Measurements from ENCODE around the gene FLYWCH1. TPM values are rescaled to one million over a fixed set of nuclear protein-coding genes. Genes with fewer than 3 reads are reported as not detected.
"Not testable (repeated sequence)": the region's sequence is repeated elsewhere in the genome, so short reads cannot be mapped to it uniquely, and the experiment has no call there.

The FLYWCH1 gene
- total RNA-seq, 2 donors from 2014 or later: 41.4 to 97.1 TPM

DNA sequence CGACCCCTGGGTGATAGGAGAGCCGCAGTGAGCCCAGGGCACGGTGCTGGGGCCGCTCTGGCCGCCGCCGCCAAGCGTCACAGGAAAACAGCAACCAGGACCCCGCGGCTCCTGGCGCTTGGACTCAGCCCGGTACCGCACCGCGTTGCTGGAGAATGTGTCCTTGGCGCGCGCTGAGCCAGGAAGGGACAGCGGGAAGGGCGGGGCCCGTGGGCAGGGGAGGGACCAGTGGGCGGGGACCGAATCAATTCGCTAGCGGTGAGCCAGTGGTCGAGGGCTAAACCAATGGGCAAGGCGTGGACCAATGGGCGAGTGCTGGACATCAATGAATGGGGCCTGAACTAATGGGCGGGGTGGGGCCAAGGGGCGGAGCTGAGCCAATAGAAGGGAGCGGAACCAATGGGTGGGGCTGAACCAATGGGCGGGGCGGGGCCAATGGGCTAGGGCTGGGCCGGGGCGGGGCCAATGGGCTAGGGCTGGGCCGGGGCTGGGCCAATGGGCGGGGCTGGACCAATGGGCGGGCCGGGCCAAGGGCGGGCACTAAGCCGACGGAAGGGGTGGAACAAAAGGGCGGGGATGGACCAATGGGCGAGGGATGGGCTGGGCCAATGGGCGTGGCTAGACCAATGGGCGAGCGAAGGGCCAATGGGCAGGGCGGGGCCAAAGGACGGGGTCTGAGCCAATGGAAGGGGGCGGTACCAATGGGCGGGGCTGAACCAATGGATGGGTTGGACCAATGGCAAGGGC, 6.3 kb upstream of the FLYWCH1 start:
- peak; percentile 86 for ATAC-seq
- H3K27me3 Mint-ChIP-seq: no peaks in the 10 kb centered on the region

DNA sequence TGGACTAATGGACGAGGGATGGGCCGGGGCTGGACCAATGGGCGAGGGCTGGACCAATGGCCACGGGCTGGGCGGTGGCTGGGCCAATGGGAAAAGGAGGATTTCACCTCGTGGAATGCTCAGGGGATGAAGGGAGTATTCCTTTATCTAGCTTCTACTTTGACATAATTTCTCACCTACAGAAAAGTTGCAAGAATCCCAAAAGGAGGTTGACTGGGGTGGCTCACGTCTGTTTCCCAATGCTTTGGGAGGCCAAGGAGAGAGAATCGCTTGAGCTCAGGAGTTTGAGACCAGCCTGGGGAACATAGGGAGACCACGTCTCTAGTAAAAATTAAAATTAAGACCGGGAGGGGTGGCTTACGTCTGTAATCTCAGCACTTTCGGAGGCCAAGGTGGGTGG, 5.7 kb upstream of the FLYWCH1 start:
- ATAC-seq (no peak), DNase-seq (no peak)
- Mint-ChIP-seq H3K4me1 (peaks cover 22% of the 10 kb centered on the region), H3K27me3 (no peaks in the 10 kb centered on the region), H3K4me3 (peak overlapping the region; percentile 97), H3K27ac (peak overlapping the region; percentile 63), H3K36me3 (ENCODE audit: low read depth) (no peaks in the 10 kb centered on the region)
- H3K9me3 ChIP-seq (ENCODE audit: control insufficient read depth, low read length, poor library complexity, severe bottlenecking): no peaks in the 10 kb centered on the region

More for the DNA sequence above, 6.3 kb upstream of the FLYWCH1 start:
- DNase-seq: peak; percentile 86 to 89 (median 88)
- Mint-ChIP-seq H3K4me1 (peaks cover 23% of the 10 kb centered on the region), H3K4me3 (peak overlapping the region; percentile 97), H3K36me3 (ENCODE audit: low read depth) (no peaks in the 10 kb centered on the region), H3K27ac (peak overlapping the region; percentile 63)
- H3K9me3 ChIP-seq (ENCODE audit: control insufficient read depth, low read length, poor library complexity, severe bottlenecking): no peaks in the 10 kb centered on the region

DNA sequence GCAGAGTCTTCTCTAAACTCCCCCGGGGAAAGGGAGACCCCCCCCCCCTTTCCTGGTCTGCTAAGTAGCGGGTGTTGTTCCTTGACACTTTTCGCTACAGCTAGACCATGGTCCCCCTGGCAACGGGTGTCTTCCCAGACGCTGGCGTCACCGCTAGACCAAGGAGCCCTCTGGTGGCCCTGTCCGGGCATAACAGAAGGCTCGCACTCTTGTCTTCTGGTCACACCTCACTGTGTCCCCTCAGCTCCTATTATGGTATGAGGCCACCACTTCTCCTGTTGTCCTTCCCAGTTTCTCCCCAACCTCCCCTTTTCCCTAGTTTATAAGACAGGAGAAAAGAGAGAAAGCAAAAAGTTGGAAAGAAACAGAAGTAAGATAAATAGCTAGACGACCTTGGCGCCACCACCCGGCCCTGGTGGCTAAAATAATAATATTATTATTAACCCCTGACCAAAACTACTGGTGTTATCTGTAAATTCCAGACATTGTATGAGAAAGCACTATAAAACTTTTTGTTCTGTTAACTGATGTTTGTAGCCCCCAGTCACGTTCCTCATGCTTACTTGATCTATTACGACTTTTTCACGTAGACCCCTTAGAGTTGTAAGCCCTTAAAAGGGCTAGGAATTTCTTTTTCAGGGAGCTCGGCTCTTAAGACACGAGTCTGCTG, 4.5 kb upstream of the FLYWCH1 start:
- H3K27me3 Mint-ChIP-seq; H3K4me3 Mint-ChIP-seq; ATAC-seq; H3K9me3 ChIP-seq (ENCODE audit: control insufficient read depth, low read length, poor library complexity, severe bottlenecking); H3K36me3 Mint-ChIP-seq (ENCODE audit: low read depth): not testable (repeated sequence)
- Mint-ChIP-seq H3K4me1 (peaks cover 26% of the 10 kb centered on the region), H3K27ac (peak overlapping the region; percentile 63)
- peak in 2 of 3 donors; percentile 39 to 43 for DNase-seq

DNA sequence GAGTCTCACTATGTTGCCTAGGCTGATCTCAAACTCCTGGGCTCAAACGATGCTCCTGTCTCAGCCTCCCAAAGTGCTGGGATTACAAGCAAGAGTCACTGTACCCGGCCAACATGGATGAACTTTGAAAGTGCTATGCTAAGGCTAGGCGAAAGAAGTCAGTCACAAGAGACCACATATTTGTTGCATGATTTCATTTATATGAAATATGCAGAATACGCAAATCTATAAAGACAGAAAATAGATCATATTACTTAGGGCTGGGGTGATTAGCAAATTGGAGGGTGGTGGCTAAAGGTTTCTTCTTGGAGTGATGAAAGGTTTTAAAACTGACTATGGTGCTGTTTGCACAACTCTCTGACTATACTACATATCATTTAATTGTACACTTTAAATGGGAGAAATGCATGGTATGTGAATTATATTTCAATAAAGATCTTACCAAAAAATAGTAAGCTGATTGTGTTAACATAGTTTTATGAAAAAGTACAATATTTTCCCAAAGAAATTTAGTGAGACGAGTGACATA, 1.2 kb upstream of the FLYWCH1 start:
- H3K36me3 Mint-ChIP-seq (ENCODE audit: low read depth): no peaks in the 10 kb centered on the region
- H3K9me3 ChIP-seq (ENCODE audit: control insufficient read depth, low read length, poor library complexity, severe bottlenecking): no peaks in the 10 kb centered on the region
- H3K27ac Mint-ChIP-seq: no peak overlapping the region
- DNase-seq (no peak), ATAC-seq (no peak)
- H3K4me3 Mint-ChIP-seq: peak overlapping the region; percentile 90
- peaks cover 32% of the 10 kb centered on the region for H3K4me1 Mint-ChIP-seq
- H3K27me3 Mint-ChIP-seq: no peaks in the 10 kb centered on the region

DNA sequence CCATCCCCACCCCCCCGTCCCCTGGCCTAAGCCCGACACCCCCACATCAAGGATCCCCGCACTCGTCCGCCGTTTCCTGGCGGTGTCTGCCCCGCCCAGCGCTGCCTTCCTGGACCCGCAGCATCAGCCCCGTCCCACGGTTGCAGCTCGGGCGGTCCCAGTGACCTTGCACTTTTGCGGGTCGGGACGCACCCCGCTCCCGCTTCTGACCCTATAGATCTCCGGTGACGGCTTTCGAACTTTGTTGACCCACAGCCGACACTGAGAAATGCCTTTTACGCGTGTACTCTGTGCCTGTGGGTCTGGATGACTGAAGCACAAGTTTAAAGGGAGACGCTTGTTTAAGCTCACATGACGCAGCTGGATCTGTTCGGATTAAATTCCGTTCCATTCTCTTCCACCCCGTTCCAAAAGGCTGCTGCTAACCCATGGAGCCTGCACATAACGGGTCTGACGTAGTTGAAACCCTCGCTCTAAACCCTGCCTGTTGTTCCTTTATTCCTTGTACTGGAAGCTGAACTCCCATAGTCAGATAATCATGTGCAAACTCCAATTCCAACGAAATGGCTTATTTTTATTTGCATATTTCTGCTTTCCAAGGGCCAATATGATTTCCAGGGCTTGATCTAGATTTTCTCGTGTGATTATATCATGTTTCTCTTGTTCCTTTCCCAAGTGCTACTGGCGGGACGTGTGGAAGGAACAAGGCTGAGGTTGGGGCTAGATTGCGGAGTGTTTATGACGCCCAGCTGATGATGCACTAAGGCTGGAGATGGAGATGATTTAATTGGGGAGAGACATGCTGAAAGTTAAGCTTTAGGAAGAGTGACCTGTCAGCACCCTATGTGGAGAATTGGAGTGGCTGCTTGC, 834 bp downstream of the FLYWCH1 start:
- no peaks in the 10 kb centered on the region for H3K9me3 ChIP-seq (ENCODE audit: control insufficient read depth, low read length, poor library complexity, severe bottlenecking)
- no peaks in the 10 kb centered on the region for H3K27me3 Mint-ChIP-seq
- ATAC-seq: peak; percentile 14

DNA sequence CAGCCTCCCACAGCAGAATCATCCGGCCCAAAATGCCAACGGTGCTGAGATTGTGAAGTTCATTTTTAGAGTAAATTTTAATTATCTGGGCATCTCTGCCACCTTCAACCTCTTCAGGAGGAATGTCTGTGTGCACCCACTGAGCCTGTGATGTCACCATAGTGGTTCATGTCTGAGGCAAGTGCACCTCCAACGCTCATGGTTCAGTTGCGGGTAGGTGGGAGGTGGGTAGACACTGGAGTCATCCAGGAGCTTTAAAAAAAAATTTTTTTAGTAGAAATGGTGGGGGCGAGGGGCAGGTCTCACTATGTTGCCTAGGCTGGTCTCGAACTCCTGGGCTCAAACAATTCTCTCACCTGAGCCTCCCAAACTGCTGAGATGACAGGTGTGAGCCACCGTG, 1.9 kb downstream of the FLYWCH1 start:
- no peak for ATAC-seq
- Mint-ChIP-seq H3K4me3 (peak overlapping the region; percentile 93), H3K27me3 (no peaks in the 10 kb centered on the region), H3K4me1 (peaks cover 20% of the 10 kb centered on the region), H3K27ac (peak overlapping the region; percentile 89), H3K36me3 (ENCODE audit: low read depth) (no peaks in the 10 kb centered on the region)
- H3K9me3 ChIP-seq (ENCODE audit: control insufficient read depth, low read length, poor library complexity, severe bottlenecking): no peaks in the 10 kb centered on the region
- no peak for DNase-seq

More for the DNA sequence above, 834 bp downstream of the FLYWCH1 start:
- peak in 1 of 3 donors; percentile 26 for DNase-seq
- Mint-ChIP-seq H3K36me3 (ENCODE audit: low read depth) (no peaks in the 10 kb centered on the region), H3K27ac (peak overlapping the region; percentile 89), H3K4me3 (peak overlapping the region; percentile 93), H3K4me1 (peaks cover 20% of the 10 kb centered on the region)

DNA sequence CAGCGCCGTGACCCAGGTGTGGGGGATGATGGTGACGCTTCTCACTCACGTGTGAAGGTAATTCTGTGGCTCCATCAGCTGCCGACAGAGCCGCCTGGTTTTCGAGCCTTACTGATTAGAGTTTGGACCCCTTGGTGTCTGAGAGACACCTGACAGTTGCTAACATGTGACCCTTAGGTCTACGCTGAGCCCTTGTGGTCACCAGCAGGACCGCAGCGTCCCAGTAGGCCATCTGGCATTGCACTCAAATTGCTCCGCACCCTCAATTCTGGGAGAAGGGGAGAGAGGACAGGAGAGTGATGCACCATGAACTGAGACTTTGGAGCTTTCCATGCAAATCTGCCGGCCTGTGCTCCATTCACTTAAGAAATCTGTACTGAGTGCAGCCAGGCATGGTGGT, 2.5 kb downstream of the FLYWCH1 start:
- Mint-ChIP-seq H3K4me3 (peak overlapping the region; percentile 12), H3K4me1 (peaks cover 20% of the 10 kb centered on the region), H3K27ac (no peak overlapping the region), H3K27me3 (no peaks in the 10 kb centered on the region), H3K36me3 (ENCODE audit: low read depth) (no peaks in the 10 kb centered on the region)
- DNase-seq (no peak), ATAC-seq (no peak)
- no peaks in the 10 kb centered on the region for H3K9me3 ChIP-seq (ENCODE audit: control insufficient read depth, low read length, poor library complexity, severe bottlenecking)

DNA sequence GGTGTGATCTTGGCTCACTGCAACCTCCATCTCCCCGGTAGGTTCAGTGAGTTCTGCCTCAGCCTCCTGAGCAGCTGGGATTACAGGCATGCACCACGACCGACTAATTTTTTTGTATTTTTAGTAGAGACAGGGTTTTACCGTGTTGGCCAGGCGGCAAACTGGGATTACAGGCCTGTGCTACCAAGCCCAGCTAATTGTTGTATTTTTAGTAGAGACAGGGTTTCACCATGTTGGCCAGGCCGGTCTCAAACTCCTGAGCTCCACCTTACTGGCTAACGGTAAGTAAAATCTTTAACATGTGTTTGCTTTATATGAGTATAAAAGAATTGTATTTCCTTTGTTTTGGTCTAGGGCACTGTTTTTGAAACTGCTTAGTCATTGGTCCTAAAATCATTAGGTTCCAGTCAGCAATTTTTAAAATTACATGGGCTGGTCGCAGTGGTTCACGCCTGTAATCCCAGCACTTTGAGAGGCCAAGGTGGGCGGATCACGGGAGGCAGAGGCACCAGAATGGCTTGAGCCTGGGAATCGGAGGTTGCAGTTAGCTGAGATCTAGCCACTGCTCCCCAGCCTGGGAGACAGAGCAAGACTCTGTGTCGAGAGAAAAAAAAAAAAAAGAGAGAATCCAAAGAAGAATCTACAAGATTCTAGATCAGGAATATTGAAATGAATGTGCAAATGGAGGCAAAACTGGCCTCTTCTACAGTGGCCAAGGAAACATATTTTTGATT, 3.6 kb downstream of the FLYWCH1 start:
- Mint-ChIP-seq H3K36me3 (ENCODE audit: low read depth) (no peaks in the 10 kb centered on the region), H3K27me3 (no peaks in the 10 kb centered on the region), H3K27ac (no peak overlapping the region), H3K4me3 (no peak overlapping the region), H3K4me1 (peaks cover 26% of the 10 kb centered on the region)
- no peaks in the 10 kb centered on the region for H3K9me3 ChIP-seq (ENCODE audit: control insufficient read depth, low read length, poor library complexity, severe bottlenecking)
- ATAC-seq (no peak), DNase-seq (no peak)

DNA sequence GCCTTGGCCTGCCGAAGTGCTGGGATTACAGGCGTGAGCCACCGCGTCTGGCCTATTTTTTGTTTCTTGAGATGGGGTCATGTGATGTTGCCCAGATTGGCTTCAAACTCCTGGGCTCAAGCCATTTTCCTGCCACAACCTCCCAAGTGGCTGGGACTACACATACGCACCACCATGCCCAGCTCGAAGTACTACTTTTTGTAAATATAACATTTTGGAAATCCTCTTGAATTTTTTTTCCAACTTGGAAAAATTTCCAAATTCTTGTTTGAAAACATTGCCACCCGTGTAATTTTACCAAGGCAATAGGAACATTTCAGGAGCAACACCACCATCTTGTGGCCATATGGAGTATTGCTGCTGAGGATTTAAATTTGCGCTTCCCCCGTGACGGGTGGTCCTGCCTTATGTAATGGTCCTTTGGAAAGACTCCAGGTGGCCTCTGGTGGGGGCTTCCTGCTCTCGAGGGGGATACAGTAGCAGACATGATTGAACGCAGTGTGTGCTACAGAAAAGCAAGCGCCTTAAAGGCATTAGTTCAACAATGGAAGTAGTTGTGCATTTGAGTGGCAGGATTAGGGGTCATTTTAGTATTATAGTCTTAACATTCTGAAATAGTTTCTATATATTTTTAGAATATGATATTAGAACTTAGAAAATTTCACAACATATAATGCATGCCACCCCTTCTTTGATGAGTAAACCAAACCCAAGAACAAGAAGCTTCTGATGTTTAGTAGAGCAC, 8.0 kb downstream of the FLYWCH1 start:
- peak; percentile 75 for ATAC-seq
- Mint-ChIP-seq H3K36me3 (ENCODE audit: low read depth) (no peaks in the 10 kb centered on the region), H3K4me3 (peak overlapping the region; percentile 49), H3K27ac (peak overlapping the region; percentile 37), H3K27me3 (no peaks in the 10 kb centered on the region), H3K4me1 (peaks cover 10% of the 10 kb centered on the region)
- peak in 2 of 3 donors; percentile 39 to 59 for DNase-seq
- H3K9me3 ChIP-seq (ENCODE audit: control insufficient read depth, low read length, poor library complexity, severe bottlenecking): no peaks in the 10 kb centered on the region

DNA sequence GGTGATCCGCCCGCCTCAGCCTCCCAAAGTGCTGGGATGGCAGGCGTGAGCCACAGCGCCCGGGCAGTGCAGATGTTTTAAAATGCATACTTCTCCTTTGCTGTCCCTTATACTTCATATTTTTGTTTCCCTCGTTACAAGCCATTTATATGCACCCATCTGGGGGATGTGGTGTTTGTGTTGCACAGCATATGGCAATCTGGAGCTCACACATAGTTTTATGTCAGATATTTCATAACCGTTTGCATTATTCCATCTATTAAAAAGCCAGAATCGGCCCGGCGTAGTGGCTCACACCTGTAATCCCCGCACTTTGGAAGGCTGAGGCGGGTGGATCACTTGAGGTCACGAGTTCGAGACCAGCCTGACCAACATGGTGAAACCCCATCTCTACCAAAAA, 11.8 kb downstream of the FLYWCH1 start:
- Mint-ChIP-seq H3K4me1 (peaks cover 22% of the 10 kb centered on the region), H3K27ac (no peak overlapping the region), H3K36me3 (ENCODE audit: low read depth) (no peaks in the 10 kb centered on the region), H3K4me3 (no peak overlapping the region), H3K27me3 (no peaks in the 10 kb centered on the region)
- ATAC-seq (no peak), DNase-seq (no peak)
- no peaks in the 10 kb centered on the region for H3K9me3 ChIP-seq (ENCODE audit: control insufficient read depth, low read length, poor library complexity, severe bottlenecking)

DNA sequence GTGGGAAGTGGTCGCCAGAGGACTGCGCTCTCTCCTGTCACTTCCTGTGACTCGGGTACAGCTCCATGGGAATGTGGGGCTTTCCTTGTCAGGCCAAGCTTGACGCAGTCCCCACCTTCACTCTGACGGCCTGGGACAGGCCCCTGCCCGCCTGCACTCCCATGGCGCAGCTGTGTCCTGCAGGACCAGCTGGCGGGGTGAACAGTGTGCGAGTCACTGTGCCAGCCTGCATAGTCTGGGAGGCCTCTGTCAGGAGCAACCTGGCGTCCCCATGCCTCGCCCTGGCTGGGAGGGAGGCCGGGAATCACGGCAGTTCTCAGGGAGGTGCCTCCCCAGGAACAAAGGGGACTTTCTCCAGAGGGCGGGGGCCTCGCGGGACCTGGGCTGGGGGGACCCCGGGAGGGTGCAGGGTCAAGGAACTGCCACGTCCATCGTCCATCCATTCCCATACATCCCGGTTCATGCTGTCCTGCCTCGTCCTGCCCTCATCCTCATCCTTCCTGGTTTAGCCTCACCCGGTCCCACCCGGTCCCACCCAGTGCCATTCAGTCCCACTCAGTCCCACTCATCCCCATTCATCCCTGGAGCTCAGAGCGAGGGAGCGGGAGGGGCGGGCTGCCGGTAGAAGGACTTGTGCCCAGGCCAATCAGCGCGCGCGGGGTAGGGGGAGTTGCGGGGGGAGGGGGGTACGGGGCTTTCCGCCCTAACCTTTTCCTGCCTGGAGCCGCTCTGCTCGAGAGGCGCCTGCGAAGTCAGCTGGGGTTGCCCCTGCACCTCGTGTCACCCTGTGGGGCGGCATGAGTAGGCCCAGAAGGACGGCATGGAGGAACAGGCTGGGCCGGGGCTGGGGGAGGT, 13.4 kb downstream of the FLYWCH1 start:
- no peaks in the 10 kb centered on the region for H3K36me3 Mint-ChIP-seq (ENCODE audit: low read depth)

More for the DNA sequence above, 13.4 kb downstream of the FLYWCH1 start:
- Mint-ChIP-seq H3K27me3 (no peaks in the 10 kb centered on the region), H3K4me1 (peaks cover 17% of the 10 kb centered on the region), H3K27ac (no peak overlapping the region), H3K4me3 (no peak overlapping the region)
- no peak for DNase-seq
- no peak for ATAC-seq
- no peaks in the 10 kb centered on the region for H3K9me3 ChIP-seq (ENCODE audit: control insufficient read depth, low read length, poor library complexity, severe bottlenecking)

Measured in T-helper 17 cell (primary cell).